Activated naive CD8-positive, alpha-beta T cell treated with anti-CD3 and anti-CD28 coated beads, Interleukin-2, amount 50 U/mL, for 24 hours (primary cell): Measurements from ENCODE around the gene SIRPB1.
"Not testable (repeated sequence)": the region's sequence is repeated elsewhere in the genome, so short reads cannot be mapped to it uniquely, and the experiment has no call there.

ENCODE experiments used
- ATAC-seq: fragments of 150-1000 bp; cut with Tn5 transposase; one replicate; pipeline ENCODE4 v1.10.0; 2021
- DNase-seq: peaks from one replicate; pipeline ENCODE4 v3.0.0; 2021
- H3K27ac Mint-ChIP-seq: one replicate; pipeline ENCODE4 v1.8.0; 2021; ENCODE audit warnings: mild to moderate bottlenecking, mixed read lengths
- H3K27me3 Mint-ChIP-seq: one replicate; pipeline ENCODE4 v1.8.0; 2021; ENCODE audit warnings: mixed read lengths
- H3K36me3 Mint-ChIP-seq: one replicate; pipeline ENCODE4 v1.8.0; 2021; ENCODE audit warnings: low read depth, mixed read lengths
- H3K4me1 Mint-ChIP-seq: one replicate; pipeline ENCODE4 v1.8.0; 2021; ENCODE audit warnings: mixed read lengths
- H3K4me3 Mint-ChIP-seq: one replicate; pipeline ENCODE4 v1.8.0; 2021; ENCODE audit warnings: mild to moderate bottlenecking, moderate library complexity, mixed read lengths
- H3K9me3 Mint-ChIP-seq: one replicate; pipeline ENCODE4 v1.8.0; 2021; ENCODE audit warnings: mixed read lengths

SIRPB1 gene

GRCh38 chr20:1628621-1629020, 8.8 kb upstream of the SIRPB1 start:
- Mint-ChIP-seq H3K27me3 (no peaks in the 10 kb centered on the region), H3K27ac (no peak overlapping the region), H3K9me3 (no peaks in the 10 kb centered on the region), H3K4me1 (peaks cover 93% of the 10 kb centered on the region), H3K4me3 (no peak overlapping the region), H3K36me3 (peaks cover 20% of the 10 kb centered on the region)
- ATAC-seq (no peak), DNase-seq (no peak)

DNA sequence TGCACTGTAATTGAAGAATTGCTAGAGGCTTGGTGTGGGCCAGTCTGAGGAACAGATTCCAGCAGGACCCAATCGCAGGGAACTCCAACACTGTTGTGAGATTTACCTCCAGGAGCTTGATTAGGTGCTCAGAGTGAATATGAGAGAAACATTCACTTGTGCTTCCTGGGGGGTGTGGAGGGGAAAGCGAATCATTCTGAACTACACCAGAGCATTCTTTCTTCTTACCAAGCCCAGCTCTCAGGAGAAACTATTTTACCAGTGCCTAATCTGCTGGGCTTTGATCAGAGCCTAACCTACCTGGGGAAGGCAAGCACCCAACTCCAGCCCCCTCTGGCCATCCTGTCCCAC, 7.4 kb upstream of the SIRPB1 start:
- Mint-ChIP-seq H3K4me3 (no peak overlapping the region), H3K9me3 (no peaks in the 10 kb centered on the region), H3K27ac (peak overlapping the region; percentile 90), H3K27me3 (no peaks in the 10 kb centered on the region), H3K36me3 (peaks cover 18% of the 10 kb centered on the region), H3K4me1 (peaks cover 94% of the 10 kb centered on the region)
- no peak for DNase-seq
- ATAC-seq = no peak

DNA sequence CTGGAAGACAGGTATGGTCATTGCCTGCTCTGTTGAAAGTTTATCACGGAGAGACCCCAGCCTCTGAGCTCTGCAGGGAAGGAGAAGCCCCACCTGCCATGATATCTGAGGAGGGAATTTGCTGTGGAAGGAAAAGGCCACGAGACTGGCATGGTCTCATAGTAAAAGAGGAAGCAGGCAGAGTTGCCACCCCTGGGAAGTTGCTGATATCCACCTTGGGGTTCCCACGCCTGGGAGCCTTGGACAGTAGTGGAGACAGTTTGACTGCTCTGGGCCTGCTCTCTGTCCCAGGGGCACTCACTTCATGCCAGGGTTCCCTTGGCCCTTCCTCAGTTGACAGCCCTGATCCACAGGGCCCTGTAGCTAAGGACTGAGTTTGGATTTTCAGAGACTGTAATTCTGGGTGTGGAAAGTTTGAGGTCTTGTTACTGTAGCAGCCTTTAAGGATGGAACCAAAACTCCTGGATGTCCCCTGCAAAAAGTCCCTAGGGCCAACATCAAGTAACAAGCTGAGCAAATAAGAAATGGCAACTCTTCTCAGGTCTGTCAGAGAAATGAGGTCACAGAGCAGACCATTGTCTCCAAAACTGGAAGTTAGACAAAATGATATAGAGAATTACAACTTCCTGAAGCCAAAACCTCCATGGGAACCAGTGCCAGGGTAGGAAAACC, 6.9 kb upstream of the SIRPB1 start:
- H3K36me3 Mint-ChIP-seq = peaks cover 15% of the 10 kb centered on the region

GRCh38 chr20:1625083-1625690, 5.4 kb upstream of the SIRPB1 start:
- H3K27ac Mint-ChIP-seq = peak overlapping the region; percentile 90
- H3K36me3 Mint-ChIP-seq = peaks cover 11% of the 10 kb centered on the region

More for the DNA sequence above, 6.9 kb upstream of the SIRPB1 start:
- ATAC-seq = no peak
- peak overlapping the region; percentile 90 for H3K27ac Mint-ChIP-seq
- no peak for DNase-seq
- no peaks in the 10 kb centered on the region for H3K27me3 Mint-ChIP-seq
- peaks cover 93% of the 10 kb centered on the region for H3K4me1 Mint-ChIP-seq
- H3K4me3 Mint-ChIP-seq = no peak overlapping the region
- H3K9me3 Mint-ChIP-seq = no peaks in the 10 kb centered on the region

DNA sequence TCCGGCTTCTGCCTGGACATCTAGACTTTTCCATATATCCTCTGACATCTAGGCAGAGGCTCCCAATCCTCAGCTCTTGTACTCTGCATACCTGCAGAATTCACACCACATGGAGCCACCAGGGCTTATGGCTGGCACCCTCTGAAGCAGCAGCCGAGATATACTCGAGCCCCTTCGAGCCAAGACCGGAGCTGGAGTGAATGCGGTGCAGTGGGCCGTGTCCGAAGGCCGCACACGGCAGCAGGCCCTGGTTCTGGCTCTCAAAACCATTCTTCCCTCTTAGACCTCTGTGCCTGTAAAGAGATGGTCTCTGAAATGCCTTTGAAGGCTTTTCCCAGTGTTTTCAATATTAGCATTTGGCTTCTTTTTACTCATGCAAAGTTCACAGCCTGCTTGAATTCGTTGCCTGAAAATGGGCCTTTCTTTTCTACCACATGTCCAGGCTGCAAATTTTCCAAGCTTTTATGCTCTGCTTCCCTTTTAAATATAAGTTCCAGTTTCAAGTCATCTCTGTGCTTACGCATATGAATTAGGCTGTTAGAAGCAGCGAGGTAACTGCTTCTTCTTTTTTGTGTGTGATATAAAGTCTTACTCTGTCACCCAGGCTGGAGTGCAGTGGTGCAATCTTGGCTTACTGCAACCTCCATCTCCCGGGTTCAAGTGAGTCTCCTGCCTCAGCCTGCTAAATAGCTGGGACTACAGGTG, 3.8 kb upstream of the SIRPB1 start:
- ATAC-seq = no peak
- no peak for DNase-seq
- Mint-ChIP-seq H3K9me3 (no peaks in the 10 kb centered on the region), H3K4me3 (no peak overlapping the region), H3K27ac (peak overlapping the region; percentile 49), H3K27me3 (no peaks in the 10 kb centered on the region), H3K36me3 (peaks cover 6% of the 10 kb centered on the region), H3K4me1 (peaks cover 98% of the 10 kb centered on the region)

More at GRCh38 chr20:1625083-1625690, 5.4 kb upstream of the SIRPB1 start:
- peak overlapping the region; percentile 13 for H3K4me3 Mint-ChIP-seq
- no peaks in the 10 kb centered on the region for H3K9me3 Mint-ChIP-seq
- H3K27me3 Mint-ChIP-seq = no peaks in the 10 kb centered on the region
- no peak for DNase-seq
- peak; percentile 59 for ATAC-seq
- peaks cover 94% of the 10 kb centered on the region for H3K4me1 Mint-ChIP-seq

DNA sequence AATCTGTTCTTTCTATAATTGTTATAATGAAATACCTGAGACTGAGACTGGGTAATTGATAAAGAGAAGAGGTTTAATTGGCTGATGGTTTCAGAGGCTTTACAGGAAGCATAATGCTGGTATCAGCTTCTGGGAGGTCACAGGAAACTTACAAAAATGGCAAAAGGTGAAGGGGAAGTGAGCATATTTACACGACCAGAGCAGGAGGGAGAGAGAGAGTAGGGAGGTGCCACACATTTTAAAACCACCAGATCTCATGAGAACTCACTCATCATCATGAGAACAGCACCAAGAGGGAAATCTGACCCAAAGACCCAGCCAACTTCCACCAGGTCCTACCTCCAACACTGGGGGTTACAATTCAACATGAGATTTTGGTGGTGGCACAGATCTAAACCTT, 2.6 kb upstream of the SIRPB1 start:
- no peak for ATAC-seq
- Mint-ChIP-seq H3K4me3 (no peak overlapping the region), H3K4me1 (peaks cover 87% of the 10 kb centered on the region), H3K9me3 (no peaks in the 10 kb centered on the region), H3K27ac (peak overlapping the region; percentile 78), H3K36me3 (peaks cover 5% of the 10 kb centered on the region), H3K27me3 (no peaks in the 10 kb centered on the region)
- no peak for DNase-seq

- H3K27ac Mint-ChIP-seq = no peak overlapping the region
- no peaks in the 10 kb centered on the region for H3K27me3 Mint-ChIP-seq
- peaks cover 82% of the 10 kb centered on the region for H3K4me1 Mint-ChIP-seq
- peaks cover 5% of the 10 kb centered on the region for H3K36me3 Mint-ChIP-seq
- DNase-seq (no peak), ATAC-seq (no peak)
- no peak overlapping the region for H3K4me3 Mint-ChIP-seq
- no peaks in the 10 kb centered on the region for H3K9me3 Mint-ChIP-seq
Observed at GRCh38 chr20:1621316-1621715, 1.5 kb upstream of the SIRPB1 start.

DNA sequence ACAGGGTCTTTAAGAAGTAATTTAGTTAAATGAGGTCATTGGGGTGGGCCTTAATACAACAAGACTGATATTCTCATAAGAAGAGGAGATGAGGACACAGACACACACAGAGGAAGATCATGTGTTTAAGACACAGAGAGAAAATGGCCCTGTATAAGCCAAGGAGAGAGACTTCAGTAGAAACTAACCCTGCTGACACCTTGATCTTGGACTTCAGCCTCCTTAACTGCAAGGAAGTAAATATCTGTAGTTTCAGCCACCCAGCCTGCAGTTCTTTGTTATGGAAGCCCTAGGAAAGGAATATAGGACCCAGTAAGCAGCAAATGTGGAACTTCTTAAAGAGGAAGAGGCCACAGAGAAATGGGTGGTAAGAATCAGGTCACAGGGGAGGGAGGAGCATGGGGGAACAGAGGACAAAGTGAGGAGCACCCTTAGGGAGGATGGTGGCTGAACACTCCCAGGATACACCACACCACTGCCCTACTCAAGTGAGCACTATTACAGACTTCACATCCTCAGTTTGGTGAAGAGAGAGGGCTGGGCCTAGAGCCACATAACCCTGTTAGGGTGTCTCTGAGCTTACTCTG, 762 bp downstream of the SIRPB1 start:
- Mint-ChIP-seq H3K27me3 (no peaks in the 10 kb centered on the region), H3K36me3 (peaks cover 5% of the 10 kb centered on the region), H3K9me3 (no peaks in the 10 kb centered on the region), H3K4me3 (no peak overlapping the region), H3K4me1 (peaks cover 63% of the 10 kb centered on the region), H3K27ac (peak overlapping the region; percentile 74)
- ATAC-seq (no peak), DNase-seq (no peak)

DNA sequence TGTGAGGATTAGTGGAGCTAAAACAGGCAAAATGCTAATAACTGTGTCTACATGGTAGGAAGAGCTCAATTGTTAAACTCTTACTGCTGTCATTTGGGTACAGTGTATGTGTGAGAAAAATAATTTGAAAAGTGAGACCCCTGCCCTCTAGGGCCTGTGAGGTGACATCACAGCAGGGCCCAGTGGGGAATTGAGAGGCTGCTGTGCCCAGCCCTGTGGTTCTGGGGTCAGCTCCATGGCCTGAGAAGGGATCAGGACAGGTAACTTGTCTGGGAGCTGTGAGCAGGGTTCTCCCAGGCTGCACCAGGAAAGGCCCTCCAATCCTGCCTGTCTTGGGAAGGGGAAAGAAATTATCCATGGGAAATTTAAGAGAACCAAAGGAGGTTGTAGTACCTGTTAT, 1.3 kb downstream of the SIRPB1 start:
- Mint-ChIP-seq H3K9me3 (no peaks in the 10 kb centered on the region), H3K4me1 (peaks cover 57% of the 10 kb centered on the region), H3K36me3 (peaks cover 5% of the 10 kb centered on the region), H3K27me3 (no peaks in the 10 kb centered on the region), H3K4me3 (no peak overlapping the region), H3K27ac (no peak overlapping the region)
- no peak for ATAC-seq
- DNase-seq = no peak

- H3K36me3 Mint-ChIP-seq = peaks cover 5% of the 10 kb centered on the region
- peaks cover 43% of the 10 kb centered on the region for H3K4me1 Mint-ChIP-seq
- H3K9me3 Mint-ChIP-seq = no peaks in the 10 kb centered on the region
- no peaks in the 10 kb centered on the region for H3K27me3 Mint-ChIP-seq
- H3K4me3 Mint-ChIP-seq = no peak overlapping the region
- ATAC-seq = no peak
- no peak overlapping the region for H3K27ac Mint-ChIP-seq
- DNase-seq = no peak
Observed at GRCh38 chr20:1616858-1617434, 2.9 kb downstream of the SIRPB1 start.

DNA sequence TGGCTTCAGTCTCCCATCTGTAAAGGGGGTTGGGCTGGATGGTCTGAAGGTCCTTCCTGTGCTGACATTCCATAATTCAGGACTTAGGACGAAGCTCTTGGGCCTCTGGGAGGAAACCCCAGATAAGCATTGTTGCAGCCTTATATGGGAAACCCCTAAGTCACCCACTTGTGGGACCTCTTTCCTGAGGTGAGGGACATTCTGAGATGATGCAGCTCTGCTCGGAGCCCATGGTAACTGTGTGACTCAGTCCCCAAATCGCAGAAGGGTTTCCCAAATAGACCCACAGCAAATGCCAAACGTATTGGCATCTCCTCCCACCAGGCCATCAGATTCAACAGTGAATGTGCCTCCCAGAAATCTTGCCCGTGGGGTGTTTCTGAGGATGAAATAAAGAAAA, 9.4 kb downstream of the SIRPB1 start:
- not testable (repeated sequence) for H3K27me3 Mint-ChIP-seq, H3K27ac Mint-ChIP-seq, H3K9me3 Mint-ChIP-seq, H3K4me1 Mint-ChIP-seq, ATAC-seq, DNase-seq, H3K36me3 Mint-ChIP-seq, H3K4me3 Mint-ChIP-seq

DNA sequence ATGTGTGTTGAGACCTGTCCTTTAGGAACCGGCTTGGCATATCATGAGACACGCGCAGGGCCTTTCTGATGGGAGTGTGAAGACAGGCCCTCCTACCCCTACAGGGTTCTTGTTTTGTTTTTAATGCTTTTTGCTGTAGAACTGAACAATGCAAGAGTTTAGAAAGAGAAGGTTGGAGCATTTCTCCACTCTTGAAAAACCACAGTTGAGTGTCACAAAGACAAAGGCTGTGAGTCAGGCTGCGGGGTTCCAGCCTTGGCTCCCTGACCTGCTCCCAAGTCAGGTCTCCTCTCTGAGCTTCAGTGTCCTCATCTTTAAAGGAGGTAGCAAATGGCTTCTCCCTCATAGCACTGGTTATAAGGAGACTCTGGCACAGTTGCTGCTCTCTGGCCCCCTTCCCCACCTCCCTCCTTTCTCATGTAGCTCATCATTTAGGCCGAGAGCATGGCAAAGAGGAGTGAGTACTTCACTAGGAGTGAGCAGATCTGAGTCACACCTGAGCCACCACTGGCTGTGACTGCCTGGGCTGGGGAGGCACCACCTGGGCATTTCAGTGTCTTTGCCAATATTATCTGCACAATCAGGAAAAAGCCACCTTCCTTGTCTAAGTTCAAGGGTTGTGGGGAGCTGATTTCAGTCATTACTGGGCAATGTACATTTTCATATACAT, 11.0 kb downstream of the SIRPB1 start:
- not testable (repeated sequence) for H3K36me3 Mint-ChIP-seq
- peak; percentile 54 for ATAC-seq

GRCh38 chr20:1600736-1601135, 19.1 kb downstream of the SIRPB1 start:
- Mint-ChIP-seq H3K9me3 (no peaks in the 10 kb centered on the region), H3K36me3 (no peaks in the 10 kb centered on the region), H3K4me3 (no peak overlapping the region), H3K27ac (no peak overlapping the region), H3K4me1 (no peaks in the 10 kb centered on the region), H3K27me3 (no peaks in the 10 kb centered on the region)
- no peak for ATAC-seq
- DNase-seq = no peak

More for the DNA sequence above, 11.0 kb downstream of the SIRPB1 start:
- H3K4me3 Mint-ChIP-seq, H3K9me3 Mint-ChIP-seq, H3K27me3 Mint-ChIP-seq, H3K4me1 Mint-ChIP-seq, H3K27ac Mint-ChIP-seq: not testable (repeated sequence)
- peak; percentile 1 for DNase-seq

- H3K36me3 Mint-ChIP-seq = no peaks in the 10 kb centered on the region
- no peak overlapping the region for H3K27ac Mint-ChIP-seq
- H3K9me3 Mint-ChIP-seq = no peaks in the 10 kb centered on the region
Observed at GRCh38 chr20:1595333-1595732, 24.5 kb downstream of the SIRPB1 start.

More at GRCh38 chr20:1595333-1595732, 24.5 kb downstream of the SIRPB1 start:
- H3K4me1 Mint-ChIP-seq = no peaks in the 10 kb centered on the region
- no peak overlapping the region for H3K4me3 Mint-ChIP-seq
- DNase-seq (no peak), ATAC-seq (no peak)
- H3K27me3 Mint-ChIP-seq = no peaks in the 10 kb centered on the region
